Thyroid gland (tissue), 4 donors: ENCODE data around the gene APOL6.

ENCODE experiments used
- CTCF ChIP-seq, 6 experiments: fragments of 200-600 bp in 3 of 6; fragments of 450-650 bp in 3 of 6; sonication (generic) in 3 of 6; IDR thresholded peaks; one replicate each; pipeline ENCODE4 v1.5.1; 2016 to 2019; ENCODE audit warnings: antibody characterized with exemption in 6 of 6, mild to moderate bottlenecking in 2 of 6, inconsistent platforms in 1 of 6, moderate library complexity in 1 of 6
- POLR2A ChIP-seq, 2 donors: fragments of 450-650 bp; IDR thresholded peaks; one replicate each; pipeline ENCODE4 v1.6.1; 2017; ENCODE audit warnings: antibody characterized with exemption in 2 of 2, mild to moderate bottlenecking in 2 of 2, moderate library complexity in 1 of 2

- TF ChIP-seq POLR2A (IDR thresholded peaks at IDR 0.05) = no peak
- TF ChIP-seq CTCF (IDR thresholded peaks at IDR 0.05) = no peak
Observed at GRCh38 chr22:35653824-35654223, 5.6 kb downstream of the APOL6 start.
